Endothelial cell of umbilical vein (primary cell): ENCODE measurements around the gene POMC.

ENCODE experiments used
- CTCF ChIP-seq, 2 donors: IDR thresholded peaks; 1 replicate in 1 of 2; 2 replicates in 1 of 2; pipeline ENCODE4 v1.5.1; 2011; ENCODE audit warnings: low read length in 2 of 2, mild to moderate bottlenecking in 2 of 2, moderate library complexity in 2 of 2, control low read depth in 1 of 2, inconsistent platforms in 1 of 2, low read depth in 1 of 2; ENCODE audit not compliant: insufficient read depth in 1 of 2; ENCODE audit errors: extremely low read depth in 1 of 2
- EZH2 ChIP-seq: IDR thresholded peaks from 2 replicates; pipeline ENCODE4 v1.6.1; 2012; ENCODE audit warnings: borderline replicate concordance, low read depth, mild to moderate bottlenecking, moderate library complexity, low read length, inconsistent platforms; ENCODE audit not compliant: severe bottlenecking
- FOS ChIP-seq: IDR thresholded peaks from 2 replicates; pipeline ENCODE4 v1.6.1; 2011; ENCODE audit warnings: mild to moderate bottlenecking, low read length, moderate library complexity, borderline replicate concordance; ENCODE audit not compliant: insufficient read depth
- MAX ChIP-seq: IDR thresholded peaks from 2 replicates; pipeline ENCODE4 v1.6.1; 2011; ENCODE audit not compliant: insufficient read depth, insufficient read length
- POLR2A ChIP-seq: IDR thresholded peaks from 2 replicates; pipeline ENCODE4 v1.6.1; 2012; ENCODE audit warnings: low read depth, mild to moderate bottlenecking, control low read depth, low read length
- POLR2AphosphoS5 ChIP-seq: IDR thresholded peaks from 2 replicates; pipeline ENCODE4 v1.6.1; 2012; ENCODE audit warnings: low read depth, mild to moderate bottlenecking, control low read depth, low read length, moderate library complexity; ENCODE audit not compliant: insufficient read depth

- TF ChIP-seq CTCF (IDR thresholded peaks at IDR 0.05; ENCODE audit: extremely low read depth in 1 of 2, insufficient read depth in 1 of 2, low read depth in 1 of 2, low read length in 2 of 2) (no peak), POLR2A (no peak), MAX (no peak), FOS (no peak), EZH2 (no peak), POLR2AphosphoS5 (no peak)
Measured at GRCh38 chr2:25169073-25169470, 692 bp upstream of the POMC start.
